ENCODE measurements around the gene POU6F2.

GRCh38 chr7:39465055-39465929 lies 487.6 kb downstream of the POU6F2 start:
- peak; percentile 58 to 80 (median 70) for TF ChIP-seq CTCF (IDR thresholded peaks at IDR 0.05)
- no peak for TF ChIP-seq POLR2A (IDR thresholded peaks at IDR 0.05; ENCODE audit: low read depth)
- no peak for TF ChIP-seq EP300 (IDR thresholded peaks at IDR 0.05)
